ENCODE measurements around the gene MVB12B.

The MVB12B gene

DNA sequence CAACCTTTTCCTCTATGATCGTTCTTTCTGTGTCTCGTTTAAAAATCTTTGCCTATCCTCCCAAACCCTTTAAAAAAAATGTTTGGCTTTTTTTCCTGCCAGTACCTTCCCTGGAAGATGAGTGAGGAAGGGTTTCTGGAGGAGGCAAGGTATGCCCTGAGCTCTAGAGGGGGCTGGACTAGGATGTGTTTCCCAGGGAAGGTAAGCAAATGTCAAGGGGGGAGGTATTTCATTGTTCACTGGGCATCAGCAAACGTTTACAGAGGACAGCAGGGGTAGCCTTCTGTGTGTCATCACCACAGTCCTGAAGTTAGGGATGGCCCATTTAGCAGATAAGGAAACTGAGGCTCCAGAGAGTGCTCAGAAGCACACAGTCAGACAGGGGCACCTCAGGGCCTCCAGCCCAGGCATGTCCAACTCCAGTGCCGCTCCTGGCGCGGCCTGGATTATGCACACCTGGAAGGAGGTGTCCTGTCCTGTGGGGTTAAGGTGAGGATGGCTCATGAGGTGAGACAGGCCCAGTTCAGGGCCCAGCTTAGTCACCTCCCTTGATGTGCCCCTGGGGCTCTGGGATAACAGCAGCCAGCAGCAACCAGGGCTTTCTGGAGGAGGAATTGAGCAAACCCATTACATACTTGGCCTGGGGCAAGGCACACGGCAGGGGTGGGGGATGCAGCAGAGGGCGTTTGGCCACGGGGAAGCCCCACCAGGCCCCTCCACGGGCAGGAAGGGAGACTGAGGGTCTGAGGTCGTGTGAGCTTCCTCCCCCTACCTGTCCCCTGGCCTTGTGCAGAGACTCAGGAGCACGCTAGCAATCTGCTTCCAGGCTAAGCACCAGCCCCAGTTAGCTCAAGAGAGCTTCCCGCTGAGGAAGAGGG, 186.8 kb downstream of the MVB12B start:
- DNase-seq: no peak

DNA sequence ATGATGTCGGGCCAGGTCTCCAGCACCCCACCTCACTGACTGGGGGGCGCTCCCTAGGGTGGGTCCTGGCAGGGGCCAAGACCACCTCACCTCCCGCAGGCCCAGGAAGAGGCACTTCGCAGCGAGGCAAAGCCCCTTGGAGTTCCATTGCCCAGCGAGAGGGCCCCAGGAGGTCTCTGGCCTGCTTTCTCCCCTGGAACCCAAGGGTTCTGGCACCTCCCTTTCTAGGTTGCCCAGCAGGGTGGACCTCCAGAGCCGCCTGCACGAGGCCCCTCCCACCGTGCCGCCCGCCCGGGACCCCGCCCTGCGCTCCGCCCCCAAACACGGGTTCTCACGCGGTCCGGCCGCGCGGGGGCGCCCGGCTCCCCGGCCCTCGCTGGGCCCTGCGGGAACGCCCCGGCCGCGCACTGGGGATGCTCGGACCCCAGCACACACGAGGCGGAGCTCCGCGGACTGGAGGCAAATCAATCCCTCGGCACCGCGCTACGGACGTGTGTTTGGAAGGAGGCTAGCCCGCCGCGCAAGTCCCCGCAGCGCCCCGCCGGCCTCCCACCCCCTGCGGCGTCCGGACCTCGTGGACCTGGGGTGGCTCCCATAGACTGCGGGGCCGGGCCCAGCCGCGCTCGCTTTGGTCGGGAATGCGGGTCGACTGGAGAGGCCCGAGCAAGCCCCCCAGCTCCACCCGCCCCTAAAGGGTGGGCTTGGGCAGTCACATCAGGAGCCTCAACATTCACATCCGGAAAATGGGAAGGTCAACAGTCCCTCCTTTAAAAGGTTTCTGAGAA, 187.6 kb downstream of the MVB12B start:
- DNase-seq: peak; percentile 13

DNA sequence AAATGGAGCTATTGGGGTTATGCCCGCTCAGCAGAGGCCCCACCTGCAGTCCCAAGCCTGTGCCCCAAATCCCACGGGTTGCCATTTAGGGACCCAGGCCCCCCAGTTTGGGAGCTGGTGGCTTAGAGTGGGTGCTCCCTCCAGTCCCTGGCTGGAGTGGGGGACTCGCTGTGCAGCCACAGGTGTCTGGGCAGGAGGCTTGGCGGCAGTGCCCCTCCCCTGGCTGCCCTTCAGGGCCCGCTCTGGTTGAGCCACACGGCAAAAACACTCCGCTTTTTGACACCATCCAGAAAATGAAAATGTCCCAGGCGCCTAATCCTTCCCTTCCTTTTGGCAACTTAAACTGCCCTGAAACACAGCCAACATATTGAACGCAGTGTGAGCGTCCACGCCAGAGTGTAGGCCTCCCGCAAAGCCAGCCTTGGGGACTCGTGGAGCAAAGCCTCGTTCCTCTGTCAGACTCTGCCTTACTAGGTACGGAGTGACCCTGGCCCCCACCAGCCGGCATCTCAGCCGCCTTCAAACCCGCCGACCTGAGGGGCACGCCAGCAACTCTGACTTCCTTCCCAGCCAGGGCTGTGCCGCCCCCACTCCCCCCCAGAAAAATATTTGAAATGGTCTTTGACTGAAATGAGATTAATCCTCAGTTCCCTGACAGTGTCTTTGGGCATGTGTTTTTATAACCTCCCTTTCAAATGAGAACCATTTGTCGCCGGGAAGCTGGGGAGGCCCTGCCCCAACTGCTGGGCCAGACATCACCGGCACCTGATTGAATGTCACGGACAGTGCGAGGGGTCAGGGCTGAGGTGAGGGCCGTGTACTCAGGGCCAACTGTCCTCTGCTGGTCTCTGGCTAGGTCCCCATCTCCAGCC, 188.6 kb downstream of the MVB12B start:
- no peak for DNase-seq

DNA sequence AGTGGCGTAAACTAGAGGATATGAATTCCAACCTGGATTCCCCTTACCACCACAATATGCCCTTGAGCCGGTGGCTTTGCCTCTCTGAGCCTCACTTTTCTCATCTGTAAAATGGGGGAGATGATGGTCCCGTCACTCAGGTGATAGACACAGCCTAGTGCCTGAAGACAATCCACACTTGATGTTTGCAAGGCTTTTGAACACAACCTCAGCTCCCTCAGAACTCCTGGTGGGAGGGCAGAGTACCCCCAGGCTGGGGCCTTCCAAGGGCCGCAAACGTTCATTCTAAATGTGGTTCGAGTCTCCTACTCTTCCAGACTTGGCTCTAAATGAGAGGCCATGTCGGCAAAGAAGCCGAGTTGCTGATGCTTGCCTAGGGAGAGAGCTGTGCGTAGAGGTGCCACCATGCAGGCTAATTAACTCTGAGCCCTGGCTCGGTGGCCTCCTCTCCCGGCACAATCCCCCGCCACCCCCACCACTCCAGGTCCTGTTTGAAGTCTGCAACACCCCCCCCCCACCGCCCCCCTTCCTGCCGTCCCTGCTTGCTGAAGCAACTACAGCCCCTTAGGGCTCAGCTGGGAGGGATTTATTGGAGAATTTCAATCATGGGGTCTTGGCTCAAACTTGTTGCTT, 189.4 kb downstream of the MVB12B start:
- no peak for DNase-seq

DNA sequence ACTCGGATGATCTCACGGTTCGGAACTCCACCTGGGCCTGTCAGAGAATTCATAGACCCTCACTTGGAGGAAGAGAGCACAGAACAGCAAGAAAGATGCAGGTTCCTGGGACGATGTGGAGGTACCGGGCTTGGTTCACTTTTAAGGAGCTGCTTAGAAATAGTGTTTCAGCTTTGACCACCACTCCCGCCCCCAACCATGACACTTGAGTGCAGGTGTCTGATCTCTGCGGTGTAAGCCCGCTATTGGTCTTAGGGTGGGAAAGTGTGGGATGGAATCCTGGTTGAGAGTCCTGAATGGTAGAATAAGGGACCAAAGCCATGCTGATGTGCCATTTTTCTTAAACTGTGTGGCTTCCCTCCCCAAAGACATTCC, 189.9 kb downstream of the MVB12B start:
- DNase-seq: no peak

DNA sequence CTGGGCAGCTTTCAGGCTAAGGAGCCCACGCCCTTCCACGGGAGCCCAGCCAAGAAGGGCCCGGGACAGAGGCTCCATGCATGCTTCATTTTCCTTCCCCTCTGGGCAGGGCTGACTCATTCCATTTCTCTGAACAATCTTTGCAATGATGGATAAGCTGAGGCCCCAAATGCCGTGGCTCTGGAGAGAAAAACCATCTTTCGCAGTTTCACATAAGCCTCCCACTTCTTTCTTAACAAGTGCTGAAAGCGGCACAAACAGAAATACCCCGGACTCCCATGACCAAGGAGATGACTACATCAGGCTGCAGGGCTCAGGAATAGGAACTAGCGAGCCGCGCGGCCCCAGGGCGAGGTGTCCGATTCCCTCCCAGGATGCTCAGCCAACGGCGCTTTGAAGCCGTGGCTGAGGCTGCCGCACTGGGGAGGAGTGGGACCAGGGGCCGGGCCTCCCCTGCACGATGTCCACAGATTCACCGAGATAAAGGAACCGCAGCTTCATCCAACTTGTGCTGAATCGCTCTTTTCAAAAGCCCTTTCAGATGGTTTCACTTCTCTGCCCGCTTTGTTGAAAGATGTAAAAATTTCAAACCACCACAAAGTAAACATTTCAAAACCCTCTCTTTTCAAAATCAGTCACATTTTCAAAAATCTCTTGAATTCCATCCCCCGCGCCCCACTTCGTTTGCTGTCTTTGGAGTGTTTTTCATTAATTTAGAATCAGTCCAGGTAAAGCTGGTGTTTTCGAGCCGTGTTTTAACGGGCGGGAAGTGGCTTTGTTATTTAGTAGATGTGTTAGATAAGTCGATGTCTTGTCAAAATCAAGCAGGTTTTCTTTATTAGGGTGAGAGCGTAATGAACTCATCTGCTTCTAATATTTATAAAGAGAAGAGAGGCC, 190.6 kb downstream of the MVB12B start:
- DNase-seq: peak; percentile 33

DNA sequence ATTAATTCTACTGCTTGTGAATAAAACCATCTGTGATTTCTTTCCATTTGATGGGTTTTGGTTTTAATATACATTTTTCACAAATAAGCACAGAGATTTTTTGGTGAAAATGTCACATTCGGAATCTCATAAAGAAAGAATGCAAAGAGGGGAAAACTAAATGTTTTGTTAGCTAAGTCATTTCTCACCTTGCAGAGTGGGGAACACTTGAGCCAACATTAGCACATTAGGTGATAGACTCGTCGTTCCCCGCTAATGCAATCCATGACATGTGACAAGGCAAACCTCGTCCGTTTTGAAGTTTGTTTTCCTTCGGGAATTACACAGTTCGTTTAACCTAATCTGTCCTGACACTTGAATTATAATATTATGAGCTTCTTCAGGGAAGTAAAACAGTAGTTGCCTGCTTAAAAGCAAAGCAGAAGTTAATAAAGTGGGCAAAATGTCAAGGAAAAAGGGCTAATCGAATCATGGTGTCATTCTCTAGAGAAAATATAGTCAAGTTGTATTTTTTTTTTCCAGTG, 191.3 kb downstream of the MVB12B start:
- no peak for DNase-seq

DNA sequence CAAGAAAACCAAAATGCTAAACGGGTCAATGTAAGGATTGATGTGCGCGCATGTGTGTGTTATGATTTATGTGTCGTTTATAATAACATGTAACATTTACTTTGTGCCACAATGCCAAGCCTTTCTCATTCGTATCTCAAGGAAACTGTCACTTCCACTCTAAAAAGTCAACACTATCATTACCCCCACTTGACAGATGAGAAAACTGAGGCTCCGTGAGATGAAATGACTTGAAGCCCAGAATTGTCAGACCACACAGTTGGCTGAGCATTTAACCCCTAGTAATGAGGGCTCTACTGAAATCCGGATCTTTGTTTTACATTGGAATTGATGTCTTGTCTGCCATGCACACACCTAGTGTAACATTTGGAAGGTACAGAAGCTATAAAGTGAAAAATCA, 192.1 kb downstream of the MVB12B start:
- no peak for DNase-seq

DNA sequence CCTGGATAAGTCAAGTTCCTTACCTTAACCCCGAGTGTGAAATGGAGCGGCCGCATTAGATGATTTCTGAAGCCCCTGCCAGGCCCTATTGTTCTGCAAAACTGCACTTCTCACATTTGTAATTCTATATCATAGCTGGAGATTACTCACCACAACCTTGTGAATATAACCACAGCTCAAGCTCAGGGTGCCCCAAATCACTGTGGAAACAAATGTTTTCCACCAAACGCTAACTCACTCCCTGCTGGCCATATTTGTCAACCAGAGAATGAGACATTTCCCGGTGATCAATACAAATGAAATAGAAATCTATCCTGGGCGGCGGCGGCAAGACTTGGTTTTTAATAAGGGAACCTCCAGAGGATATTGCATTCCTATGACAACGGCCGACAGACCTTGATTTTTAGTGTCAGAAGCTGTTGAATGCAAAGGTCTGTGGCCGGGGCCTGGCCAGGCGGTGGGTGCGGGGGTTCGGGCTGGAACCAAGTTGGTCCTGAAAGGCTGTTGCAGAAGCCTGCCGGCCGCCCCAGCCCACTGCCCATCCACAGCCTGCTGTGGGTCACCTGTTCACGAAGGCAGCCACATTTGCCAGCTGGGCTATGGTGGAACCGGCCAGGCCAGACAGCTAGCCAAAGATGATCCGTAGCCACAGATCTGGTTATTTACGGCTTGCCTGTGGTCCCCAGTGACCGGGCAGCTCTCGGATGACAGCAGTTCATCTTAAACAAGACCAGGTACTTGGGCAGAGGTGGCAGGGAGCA, 193.2 kb downstream of the MVB12B start:
- DNase-seq: no peak

DNA sequence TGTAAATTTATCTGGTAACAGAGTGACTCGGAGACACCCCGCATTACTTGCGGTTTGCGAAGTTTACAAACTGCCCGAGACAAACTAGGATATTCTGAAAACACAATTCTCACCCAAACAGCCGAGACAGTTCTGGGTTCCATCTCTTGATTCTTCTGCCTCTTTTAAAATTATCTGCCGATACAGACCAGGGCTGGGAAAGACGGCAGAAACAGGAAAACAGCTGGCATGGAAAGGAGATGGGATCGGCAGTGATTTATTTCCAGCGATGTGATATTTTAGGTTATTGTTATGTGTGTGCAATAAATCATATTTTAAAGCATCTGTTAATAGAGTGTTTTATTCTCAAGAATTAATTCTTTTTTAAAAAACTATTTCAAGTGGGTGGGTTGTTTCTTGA, 193.8 kb downstream of the MVB12B start:
- no peak for DNase-seq

DNA sequence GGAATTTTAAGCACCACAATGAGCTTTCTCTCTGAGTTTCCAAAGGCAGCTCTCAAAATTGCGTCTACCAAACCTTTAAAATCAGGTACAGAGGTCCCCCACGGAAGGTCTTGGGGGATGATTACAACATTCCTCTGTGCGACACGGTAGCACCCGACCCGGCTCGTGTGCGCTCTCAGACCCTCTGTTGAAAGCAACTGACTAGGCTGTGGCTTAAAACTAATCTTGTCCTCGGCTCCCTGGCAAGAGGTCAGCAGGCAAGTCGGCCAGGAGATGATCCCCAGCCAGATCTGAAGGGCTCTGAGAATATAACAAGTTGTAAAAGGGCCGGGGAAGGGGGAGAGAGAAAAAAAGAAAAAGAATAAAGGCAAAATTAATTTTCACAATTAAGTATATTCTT, 194.5 kb downstream of the MVB12B start:
- DNase-seq: no peak

DNA sequence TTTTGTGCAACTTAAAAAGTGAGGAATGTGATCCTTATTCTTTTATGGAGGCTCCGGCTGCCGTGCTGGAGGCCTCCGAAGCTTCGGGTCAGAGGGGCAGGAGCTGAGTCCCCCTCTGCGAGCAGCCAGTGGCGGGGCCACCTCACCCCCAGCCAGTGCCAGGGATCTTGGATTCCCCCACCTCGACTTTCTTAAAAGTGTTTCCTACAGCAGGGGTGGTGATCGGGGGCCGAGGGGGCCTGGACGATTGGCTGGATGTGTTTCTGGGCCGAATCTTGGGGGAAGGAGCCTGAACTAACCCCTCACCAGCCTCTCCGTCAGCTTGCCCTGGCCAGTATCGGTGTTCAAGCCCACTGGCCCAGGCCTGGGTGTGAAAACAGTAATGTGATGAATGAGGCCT, 194.9 kb downstream of the MVB12B start:
- no peak for DNase-seq

DNA sequence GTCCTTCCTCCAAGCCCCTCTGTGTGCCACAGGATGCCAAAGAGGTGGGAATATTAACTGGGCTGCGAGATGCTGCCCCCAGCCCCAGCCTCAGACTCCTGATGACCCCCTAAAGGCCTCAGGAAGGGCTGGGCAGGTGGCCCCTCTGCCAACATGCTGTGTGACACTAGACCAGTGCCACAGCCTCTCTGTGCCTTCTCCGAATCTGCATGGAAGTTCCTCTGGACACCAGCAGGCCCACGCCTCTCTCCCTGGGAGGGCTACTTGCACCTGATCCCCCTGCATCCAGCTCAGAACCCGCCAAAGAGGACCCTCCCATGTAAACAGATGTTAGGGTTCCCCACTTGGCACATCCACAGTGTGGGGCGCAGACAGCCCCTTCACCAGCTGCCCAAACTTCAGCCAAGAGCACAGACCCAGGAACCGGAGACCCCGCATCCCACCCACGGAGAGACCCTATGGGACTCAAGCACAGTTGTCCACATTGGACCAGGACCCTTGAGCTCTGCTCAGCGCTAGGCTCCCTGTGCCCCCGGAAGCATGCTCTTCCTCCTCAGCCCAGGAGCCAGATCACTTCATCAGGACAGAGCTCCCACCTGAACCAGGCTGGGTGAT, 195.5 kb downstream of the MVB12B start:
- DNase-seq: no peak

DNA sequence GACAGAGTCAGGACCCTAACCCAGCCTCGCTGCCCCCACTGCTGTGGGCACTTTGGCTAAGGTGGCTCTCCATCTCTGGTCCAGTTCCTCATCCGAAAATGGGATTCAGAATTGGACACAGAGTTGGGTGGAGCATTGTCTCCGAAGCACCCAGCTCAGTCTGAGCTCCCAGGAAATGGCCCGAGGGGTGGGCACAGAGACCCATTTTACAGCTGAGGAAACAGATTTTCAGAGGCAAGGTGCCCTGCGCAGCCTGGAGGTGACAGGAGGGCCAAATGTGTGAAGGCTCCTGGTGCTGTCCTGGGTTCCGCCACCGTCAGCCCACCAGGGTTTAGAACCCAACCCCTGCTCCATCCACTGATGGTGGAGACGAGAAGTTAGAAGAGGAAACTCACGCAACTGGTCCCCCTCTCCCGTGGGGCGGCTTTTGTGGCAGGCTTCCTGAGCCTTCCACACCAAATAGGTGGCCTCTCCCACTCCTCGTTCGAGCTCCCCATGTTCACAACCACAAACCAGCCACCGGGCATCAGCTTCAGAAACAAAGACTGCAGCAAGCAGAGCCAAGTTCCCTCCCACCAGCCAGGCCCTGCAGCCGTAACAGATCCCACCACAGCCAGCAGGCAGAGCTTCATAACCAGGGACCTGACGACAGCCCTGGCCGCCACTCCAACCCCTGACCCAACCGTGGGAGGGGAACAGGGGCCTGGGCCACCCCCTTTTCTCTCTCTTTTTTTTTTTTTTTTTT, 196.2 kb downstream of the MVB12B start:
- no peak for DNase-seq

DNA sequence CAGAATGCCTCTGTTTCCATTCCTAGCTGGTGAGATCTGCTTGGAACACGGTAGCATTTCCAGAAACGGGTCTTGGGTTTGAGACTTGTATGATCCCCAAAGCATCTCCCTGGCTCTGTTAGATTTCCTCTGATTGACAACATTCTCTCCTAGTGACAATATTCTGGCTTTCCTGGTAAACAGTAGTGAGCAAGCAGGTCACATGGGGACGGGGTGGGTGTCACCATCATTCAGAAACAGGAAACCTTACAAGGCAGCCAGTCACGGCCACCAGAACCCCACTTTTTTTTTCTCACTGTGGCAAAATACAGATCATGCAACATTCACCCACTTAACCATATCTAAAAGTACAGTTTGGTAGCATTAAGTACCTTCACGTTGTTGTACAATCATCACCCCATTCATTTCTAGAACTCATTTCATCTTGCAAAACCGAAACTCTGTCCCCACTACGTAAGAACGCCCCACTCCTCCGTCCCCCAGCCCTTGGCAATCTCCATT, 197.0 kb downstream of the MVB12B start:
- DNase-seq: no peak

DNA sequence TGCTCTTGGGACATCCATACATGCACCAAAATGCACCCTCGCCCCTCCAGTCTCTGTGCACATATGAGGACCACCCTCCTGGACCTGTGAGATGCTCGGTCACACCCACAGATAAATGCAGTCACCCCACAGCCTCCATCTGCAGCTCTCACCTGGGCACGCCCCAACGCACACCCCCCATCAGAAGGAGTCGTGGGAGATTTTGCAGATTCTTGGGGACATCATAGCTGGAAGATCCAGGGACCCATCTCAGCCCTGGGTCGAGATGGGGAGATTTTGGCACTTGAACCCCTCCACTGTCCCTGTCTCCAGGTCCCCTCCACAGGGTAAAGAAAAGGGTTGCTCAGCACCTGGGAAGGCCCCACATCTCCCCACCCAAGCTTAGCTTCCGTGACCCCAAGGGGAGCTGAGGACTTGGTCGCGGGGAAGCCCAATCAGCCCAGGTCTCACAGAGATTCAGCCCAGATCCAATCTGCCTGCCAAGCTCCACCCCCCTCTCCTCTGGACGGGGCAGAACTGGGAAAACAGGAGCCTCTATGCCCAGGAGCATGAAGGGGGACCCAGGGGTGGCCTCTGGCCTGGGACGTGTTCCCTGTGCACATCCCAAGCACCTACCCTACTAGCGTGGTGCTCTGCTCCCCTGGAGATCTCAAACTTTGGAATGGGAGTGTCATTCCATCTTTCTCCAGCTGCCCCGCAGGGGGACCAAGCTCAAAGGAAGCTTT, 197.9 kb downstream of the MVB12B start:
- no peak for DNase-seq

DNA sequence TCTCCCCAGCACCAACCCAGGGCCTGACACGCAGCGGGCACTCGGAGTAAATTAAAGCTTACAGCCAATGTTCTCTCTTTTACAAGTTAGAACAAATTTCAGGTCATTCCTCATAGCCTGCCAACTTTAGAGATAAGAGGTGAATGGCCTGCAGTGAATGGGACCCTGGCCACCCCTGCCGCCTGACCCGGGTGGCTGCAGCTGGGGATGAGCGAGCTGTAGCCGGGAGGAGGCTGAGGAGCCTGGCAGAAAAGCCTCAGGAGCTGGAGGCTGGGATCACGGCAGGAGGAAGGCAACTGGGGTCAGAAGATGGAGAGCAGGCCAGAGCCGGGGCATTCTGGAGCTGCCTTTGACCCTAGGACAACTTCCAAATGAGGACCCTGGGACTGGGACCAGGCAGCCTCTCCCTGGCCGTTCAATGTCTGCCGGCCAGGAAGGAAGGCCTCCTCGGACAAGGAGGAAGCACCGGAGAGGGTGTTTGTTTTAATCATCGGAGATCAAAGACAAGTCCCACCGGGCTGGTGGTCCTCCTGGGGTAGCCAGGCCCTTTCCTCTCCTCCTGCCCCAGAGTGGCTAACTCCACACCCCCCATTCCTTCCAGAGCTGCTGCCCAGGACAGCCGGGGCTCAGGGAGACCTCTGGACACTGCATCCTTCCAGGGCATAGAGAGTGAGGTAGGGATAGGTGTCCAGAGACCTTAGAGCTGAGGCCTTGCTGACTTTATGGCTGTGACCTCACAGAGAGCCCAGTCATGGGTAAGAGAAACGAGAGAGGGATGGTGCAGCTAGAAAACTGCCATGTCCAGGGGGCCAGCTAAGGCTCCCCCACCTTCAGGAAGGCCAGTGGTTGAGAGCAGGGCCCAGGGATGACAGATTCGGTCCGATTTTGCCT, 199.8 kb downstream of the MVB12B start:
- DNase-seq: no peak

All from NCI-H748 treated with DMSO at 0.1 percent for 48 hours (cell line).